Activated CD8-positive, alpha-beta memory T cell treated with anti-CD3 and anti-CD28 coated beads for 24 hours (primary cell): Measurements from ENCODE around the gene LRIT3.

Experiments used
- DNase-seq: peaks from one replicate; pipeline ENCODE4 v3.0.0-alpha.2; 2020

The LRIT3 gene

DNA sequence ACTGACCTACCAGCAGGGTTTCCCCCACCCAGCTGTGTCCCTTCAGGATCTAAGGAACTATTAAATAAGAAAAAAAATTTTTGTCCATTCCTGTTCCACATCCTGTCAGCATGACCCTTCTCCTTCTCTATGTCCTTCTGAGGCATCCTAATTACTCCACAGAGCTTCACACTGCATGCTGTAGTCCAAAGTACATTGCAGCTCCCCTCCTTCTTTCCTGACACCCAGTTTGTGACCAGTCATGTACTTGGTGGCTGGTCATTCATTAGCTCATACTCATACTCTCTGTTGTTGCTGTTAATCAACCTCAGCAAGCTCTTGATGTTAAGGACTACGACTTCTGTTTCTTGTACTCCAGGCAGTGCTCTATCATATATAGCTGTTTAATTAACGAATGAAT is 62.3 kb downstream of the LRIT3 start:
- no peak for DNase-seq

DNA sequence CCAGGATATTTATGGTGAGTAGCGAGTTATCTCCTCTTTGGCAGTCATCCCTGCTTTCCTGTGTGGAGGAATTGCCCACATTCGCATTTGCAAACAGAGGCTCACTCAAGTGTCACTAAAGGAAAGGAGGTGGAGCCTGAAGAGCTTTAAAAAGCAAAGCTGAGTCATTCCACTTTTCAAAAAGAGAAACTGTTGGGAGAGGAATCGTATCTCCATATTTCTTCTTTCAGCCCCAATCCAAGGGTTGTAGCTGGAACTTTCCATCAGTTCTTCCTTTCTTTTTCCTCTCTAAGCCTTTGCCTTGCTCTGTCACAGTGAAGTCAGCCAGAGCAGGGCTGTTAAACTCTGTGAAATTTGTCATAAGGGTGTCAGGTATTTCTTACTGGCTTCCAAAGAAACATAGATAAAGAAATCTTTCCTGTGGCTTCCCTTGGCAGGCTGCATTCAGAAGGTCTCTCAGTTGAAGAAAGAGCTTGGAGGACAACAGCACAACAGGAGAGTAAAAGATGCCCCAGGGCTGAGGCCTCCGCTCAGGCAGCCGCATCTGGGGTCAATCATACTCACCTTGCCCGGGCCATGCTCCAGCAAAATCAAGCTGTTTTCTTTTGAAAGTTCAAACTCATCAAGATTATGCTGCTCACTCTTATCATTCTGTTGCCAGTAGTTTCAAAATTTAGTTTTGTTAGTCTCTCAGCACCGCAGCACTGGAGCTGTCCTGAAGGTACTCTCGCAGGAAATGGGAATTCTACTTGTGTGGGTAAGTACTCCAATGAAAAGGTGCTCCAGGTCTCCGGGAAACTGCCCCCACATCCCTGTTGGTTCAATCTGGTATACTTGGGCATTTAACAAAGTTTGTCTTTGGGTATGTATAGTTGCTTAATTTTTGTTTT is 65.0 kb downstream of the LRIT3 start, which contains the start of gene EGF:
EGF (plus strand) TSS at position 178 of the 890 bp plus-strand sequence; CDS start at position 631, 453 bp downstream.
- DNase-seq = no peak

- no peak for DNase-seq
These were observed 65.8 kb downstream of the LRIT3 start for GRCh38 chr4:109913596-109914241.

- no peak for DNase-seq
These were observed 66.4 kb downstream of the LRIT3 start for GRCh38 chr4:109914322-109914721.

- DNase-seq = no peak
These were observed 67.6 kb downstream of the LRIT3 start for GRCh38 chr4:109915385-109916026.

DNA sequence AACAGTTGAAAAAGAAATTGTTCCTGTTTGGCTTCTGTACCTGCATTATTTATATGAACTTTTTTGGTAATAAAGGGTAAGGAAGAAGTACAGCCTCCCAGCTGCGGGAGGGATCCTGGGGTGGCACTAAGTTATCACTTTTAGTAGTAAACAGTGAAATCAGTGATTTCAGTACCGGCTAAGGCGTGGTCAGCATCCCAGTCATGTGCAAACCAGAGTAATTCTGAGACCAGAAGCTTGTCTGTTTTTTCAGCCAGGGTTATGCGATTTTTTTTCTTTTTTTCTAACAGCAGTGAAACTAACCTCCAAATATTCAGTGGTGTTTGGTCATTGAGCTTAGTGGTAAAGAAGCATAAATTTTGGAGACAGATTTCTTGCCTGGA is 68.1 kb downstream of the LRIT3 start:
- DNase-seq = no peak

DNA sequence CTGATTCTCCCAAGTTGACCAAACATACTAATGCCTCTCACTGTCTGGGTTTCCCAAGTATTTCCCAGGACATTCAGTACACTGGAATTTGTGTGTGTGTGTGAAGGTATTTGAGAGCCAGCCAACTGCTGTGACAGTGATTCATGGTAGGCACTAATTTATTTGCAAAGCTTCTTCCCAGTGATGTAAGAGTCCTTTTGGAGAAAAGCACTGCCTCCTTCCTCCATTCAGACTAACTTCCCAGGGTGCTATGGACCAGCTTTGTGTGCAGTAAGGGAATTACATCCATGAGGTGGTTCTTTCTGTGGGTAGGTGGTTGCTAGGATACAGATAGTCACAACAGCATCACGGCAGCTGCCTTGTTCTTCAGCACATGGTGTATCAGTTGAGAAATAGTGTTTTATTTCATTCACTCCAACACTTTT is 73.5 kb downstream of the LRIT3 start:
- DNase-seq = no peak
